ENCODE measurements around the gene ACOX3. TPM values are rescaled to one million over a fixed set of nuclear protein-coding genes. Genes with fewer than 3 reads are reported as not detected.

Gene ACOX3
- total and polyA plus RNA-seq, 4 donors: 11.4 to 24.6 (median 13.6) TPM

DNA sequence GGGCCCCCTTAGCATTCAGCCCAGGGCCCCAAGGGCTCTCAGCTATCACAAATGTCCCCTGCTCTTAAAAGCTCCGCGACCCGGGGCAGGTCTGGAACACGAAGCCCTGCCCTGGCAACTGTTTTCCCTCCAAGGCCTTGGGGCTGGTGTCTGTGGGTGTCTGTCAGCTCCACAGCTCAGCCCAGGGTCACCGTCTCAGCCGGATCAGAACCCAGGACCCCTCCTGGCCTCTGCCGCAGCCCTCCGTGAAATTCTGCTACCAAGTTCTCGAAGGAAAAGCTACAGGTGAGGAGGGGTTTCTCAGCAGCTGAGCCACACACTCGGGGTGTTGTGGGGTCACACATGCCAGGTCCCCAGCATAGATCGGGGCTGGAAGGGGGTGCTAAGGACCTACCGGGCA is 61.2 kb downstream of the ACOX3 start:
- peaks cover 0 to 12% (median 0%) of the 10 kb centered on the region in 4 donors for H3K36me3 ChIP-seq (ENCODE audit: control insufficient read depth in 4 of 4, insufficient read depth in 3 of 4, low read depth in 1 of 4, low read length in 3 of 4)
- no peaks in the 10 kb centered on the region for H3K4me1 ChIP-seq (ENCODE audit: control insufficient read depth in 4 of 4, insufficient read depth in 4 of 4, low read length in 3 of 4)
- WGBS: 97% methylated on average over 12 of the region's 12 CpGs
- no peak for DNase-seq (ENCODE audit: low spot score)
- no peak overlapping the region for H3K27ac ChIP-seq (ENCODE audit: low read depth in 1 of 2, low read length in 2 of 2)
- no peak overlapping the region for H3K9ac ChIP-seq (ENCODE audit: low read depth in 1 of 2, low read length in 2 of 2)
- no peaks in the 10 kb centered on the region for H3K9me3 ChIP-seq (ENCODE audit: control insufficient read depth in 4 of 4, low read length in 3 of 4)
- no peak for TF ChIP-seq HNF4G (IDR thresholded peaks at IDR 0.05)
- no peak for TF ChIP-seq FOXA1 (IDR thresholded peaks at IDR 0.05)
- no peak for TF ChIP-seq CTCF (IDR thresholded peaks at IDR 0.05; ENCODE audit: low read depth, low read length, missing input control)
- no peak for TF ChIP-seq YY1 (IDR thresholded peaks at IDR 0.05)
- TF ChIP-seq SP1 (IDR thresholded peaks at IDR 0.05): no peak
- TF ChIP-seq JUND (IDR thresholded peaks at IDR 0.05): no peak
- TF ChIP-seq, protein P1, sequence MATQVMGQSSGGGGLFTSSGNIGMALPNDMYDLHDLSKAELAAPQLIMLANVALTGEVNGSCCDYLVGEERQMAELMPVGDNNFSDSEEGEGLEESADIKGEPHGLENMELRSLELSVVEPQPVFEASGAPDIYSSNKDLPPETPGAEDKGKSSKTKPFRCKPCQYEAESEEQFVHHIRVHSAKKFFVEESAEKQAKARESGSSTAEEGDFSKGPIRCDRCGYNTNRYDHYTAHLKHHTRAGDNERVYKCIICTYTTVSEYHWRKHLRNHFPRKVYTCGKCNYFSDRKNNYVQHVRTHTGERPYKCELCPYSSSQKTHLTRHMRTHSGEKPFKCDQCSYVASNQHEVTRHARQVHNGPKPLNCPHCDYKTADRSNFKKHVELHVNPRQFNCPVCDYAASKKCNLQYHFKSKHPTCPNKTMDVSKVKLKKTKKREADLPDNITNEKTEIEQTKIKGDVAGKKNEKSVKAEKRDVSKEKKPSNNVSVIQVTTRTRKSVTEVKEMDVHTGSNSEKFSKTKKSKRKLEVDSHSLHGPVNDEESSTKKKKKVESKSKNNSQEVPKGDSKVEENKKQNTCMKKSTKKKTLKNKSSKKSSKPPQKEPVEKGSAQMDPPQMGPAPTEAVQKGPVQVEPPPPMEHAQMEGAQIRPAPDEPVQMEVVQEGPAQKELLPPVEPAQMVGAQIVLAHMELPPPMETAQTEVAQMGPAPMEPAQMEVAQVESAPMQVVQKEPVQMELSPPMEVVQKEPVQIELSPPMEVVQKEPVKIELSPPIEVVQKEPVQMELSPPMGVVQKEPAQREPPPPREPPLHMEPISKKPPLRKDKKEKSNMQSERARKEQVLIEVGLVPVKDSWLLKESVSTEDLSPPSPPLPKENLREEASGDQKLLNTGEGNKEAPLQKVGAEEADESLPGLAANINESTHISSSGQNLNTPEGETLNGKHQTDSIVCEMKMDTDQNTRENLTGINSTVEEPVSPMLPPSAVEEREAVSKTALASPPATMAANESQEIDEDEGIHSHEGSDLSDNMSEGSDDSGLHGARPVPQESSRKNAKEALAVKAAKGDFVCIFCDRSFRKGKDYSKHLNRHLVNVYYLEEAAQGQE (IDR thresholded peaks at IDR 0.05): no peak
- TF ChIP-seq HNF4A (conservative IDR thresholded peaks at IDR 0.05): no peak
- no peak for TF ChIP-seq MAX (IDR thresholded peaks at IDR 0.05)
- no peak for TF ChIP-seq GABPA (IDR thresholded peaks at IDR 0.05 in 1 of 2, conservative IDR thresholded peaks at IDR 0.05 in 1 of 2)
- no peak for TF ChIP-seq NR2F2 (IDR thresholded peaks at IDR 0.05)
- no peak for TF ChIP-seq TAF1 (conservative IDR thresholded peaks at IDR 0.05)
- TF ChIP-seq RAD21 (IDR thresholded peaks at IDR 0.05): no peak
- TF ChIP-seq, protein P2, sequence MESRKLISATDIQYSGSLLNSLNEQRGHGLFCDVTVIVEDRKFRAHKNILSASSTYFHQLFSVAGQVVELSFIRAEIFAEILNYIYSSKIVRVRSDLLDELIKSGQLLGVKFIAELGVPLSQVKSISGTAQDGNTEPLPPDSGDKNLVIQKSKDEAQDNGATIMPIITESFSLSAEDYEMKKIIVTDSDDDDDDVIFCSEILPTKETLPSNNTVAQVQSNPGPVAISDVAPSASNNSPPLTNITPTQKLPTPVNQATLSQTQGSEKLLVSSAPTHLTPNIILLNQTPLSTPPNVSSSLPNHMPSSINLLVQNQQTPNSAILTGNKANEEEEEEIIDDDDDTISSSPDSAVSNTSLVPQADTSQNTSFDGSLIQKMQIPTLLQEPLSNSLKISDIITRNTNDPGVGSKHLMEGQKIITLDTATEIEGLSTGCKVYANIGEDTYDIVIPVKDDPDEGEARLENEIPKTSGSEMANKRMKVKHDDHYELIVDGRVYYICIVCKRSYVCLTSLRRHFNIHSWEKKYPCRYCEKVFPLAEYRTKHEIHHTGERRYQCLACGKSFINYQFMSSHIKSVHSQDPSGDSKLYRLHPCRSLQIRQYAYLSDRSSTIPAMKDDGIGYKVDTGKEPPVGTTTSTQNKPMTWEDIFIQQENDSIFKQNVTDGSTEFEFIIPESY (IDR thresholded peaks at IDR 0.05): no peak
- no peak for TF ChIP-seq EGR1 (IDR thresholded peaks at IDR 0.05; ENCODE audit: low read depth in 2 of 2)
- no peak for TF ChIP-seq FOXA2 (IDR thresholded peaks at IDR 0.05)
- TF ChIP-seq RXRA (IDR thresholded peaks at IDR 0.05): no peak
- TF ChIP-seq, protein P3, sequence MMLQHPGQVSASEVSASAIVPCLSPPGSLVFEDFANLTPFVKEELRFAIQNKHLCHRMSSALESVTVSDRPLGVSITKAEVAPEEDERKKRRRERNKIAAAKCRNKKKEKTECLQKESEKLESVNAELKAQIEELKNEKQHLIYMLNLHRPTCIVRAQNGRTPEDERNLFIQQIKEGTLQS (IDR thresholded peaks at IDR 0.05): no peak
- H3K27me3 ChIP-seq (ENCODE audit: control insufficient read depth in 4 of 4, insufficient read depth in 4 of 4, low read length in 3 of 4): no peaks in the 10 kb centered on the region
- H3K4me3 ChIP-seq (ENCODE audit: low read depth in 1 of 3, low read length in 3 of 3): no peak overlapping the region

Data from liver (tissue), 9 donors.